ENCODE data around the gene FBXO4. TPM values are rescaled to one million over a fixed set of nuclear protein-coding genes. Genes with fewer than 3 reads are reported as not detected.
"Not testable (repeated sequence)": the region's sequence is repeated elsewhere in the genome, so short reads cannot be mapped to it uniquely, and the experiment has no call there.

Gene FBXO4
- total RNA-seq, 1 donor from 2014 or later: 14.1 TPM

DNA sequence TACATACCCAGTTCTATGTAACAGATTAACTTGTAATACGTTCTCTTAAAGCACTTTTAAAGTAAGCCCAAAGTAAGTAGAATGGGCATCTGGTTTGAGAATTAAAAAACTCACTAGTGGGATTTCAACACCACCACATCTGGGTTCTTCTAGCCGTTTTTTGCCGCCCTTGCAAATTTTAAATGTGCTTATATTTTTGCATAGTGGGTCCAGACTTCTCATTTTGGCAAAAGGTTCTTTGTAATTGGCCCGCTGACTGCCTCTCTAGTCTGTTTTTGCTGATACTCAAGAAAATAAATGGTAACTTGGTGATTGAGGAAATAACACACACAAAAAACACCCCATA lies 582 bp upstream of the FBXO4 start:
- DNase-seq: no peak

DNA sequence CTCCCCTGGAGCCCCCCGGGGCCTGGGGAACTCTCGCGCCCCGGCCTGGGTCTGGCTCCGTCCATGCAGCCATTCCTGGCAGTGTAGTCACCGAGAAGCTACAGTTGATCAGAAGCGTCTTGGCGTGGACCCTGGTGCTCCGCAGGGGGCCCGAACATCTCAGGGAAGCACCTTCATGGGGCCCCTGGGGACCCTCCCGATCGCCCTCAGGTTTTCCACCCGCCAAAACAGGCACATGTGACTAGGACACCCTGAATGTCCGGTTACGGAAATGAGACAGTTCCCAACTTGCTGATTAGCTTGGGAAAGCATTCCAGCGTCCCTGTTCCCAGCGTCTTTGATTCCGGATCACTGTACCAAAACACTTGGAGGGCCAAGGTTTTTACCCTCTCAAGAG lies 472 bp downstream of the FBXO4 start:
- DNase-seq: no peak

DNA sequence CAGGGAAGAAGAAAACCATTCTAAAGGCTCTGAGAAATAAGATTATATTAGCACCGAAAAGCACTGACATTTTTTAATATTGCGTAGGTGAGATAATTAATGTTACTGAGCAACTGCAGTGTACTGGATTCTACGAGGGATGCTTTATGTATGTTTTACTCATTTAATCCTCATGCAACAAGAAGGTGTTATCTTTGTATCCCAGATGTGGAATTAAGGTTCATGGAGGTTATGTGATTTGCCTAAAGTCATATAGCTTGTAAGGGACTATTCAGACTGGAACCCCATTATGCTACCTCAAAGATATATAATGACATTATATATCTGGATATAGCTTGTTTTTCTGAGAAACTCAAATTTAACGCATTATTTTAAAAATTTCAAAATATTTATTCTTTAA lies 2.5 kb downstream of the FBXO4 start:
- no peak for DNase-seq

DNA sequence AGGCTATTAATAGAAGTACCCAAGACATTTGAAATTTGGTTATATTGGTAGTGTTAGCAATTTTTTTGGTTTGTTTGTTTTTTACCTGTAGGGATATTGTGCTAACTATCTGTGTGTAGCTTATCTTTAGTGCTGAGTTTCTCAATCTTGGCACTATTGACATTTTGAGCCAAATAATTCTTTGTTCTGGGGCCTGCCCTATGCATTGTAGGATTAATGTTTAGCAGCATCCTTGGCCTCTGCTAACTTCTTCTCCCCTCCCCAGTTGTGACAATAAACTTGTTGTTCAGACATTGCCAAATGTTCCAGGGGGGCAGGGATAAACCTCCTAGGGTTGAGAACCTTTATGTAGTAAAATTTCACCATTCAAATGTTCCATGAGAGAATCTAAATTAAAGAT lies 4.0 kb downstream of the FBXO4 start:
- DNase-seq: no peak

DNA sequence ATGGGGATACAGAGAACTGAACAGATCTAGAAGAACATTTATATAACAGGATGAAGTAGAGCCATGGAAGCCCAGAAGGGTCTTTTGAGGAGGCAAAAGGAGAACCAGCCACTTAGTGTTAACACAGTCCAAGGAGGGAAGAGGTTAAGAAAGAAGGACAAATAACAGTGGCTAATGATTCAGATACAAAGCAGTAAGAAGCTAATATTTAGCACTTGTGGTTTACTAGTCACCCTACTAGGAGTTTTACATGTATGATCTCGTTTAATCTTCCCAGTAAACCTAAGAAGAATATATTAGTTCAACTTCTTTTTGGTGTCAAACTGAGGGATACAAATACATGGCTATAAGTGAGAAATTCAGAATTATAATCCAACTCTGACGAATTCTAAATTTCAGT lies 7.7 kb downstream of the FBXO4 start:
- DNase-seq: no peak

DNA sequence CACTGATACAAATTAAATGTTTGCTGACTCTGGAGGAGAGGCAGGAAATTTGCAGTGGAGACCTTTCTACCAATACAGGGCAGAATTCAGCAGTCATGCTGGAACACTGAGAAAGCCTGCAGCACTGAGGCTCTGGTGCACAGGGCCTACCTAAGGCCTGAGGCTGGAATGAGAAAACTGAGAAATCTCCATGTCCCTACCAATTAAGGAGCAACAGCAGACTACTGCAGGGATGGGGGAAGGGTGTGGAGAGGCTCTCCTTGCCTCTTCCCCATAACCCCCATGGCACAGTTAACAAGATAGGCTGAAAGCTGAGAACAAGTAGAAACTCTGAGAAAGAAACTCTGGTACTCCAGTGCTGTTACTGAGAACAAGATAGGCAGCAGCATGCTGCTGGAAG lies 10.5 kb downstream of the FBXO4 start:
- no peak for DNase-seq

DNA sequence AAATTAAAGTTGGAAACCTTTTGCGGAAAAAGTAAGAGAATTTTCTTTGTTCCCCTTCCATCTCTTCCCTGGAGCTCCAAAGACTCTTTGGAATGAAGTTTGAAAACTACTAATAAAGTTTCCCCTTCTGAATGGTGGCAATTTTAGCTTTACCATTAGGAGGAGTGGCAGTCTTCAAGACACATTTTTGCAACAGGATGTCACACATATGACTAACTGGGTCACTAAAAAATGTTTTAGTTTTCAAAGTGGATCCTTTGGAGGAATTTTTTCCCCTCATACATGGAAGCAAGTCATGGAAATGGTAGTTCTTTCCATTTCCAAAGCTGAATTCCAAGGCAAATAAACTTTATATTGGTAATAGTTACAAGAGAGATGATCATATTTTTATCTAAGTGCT lies 15.6 kb downstream of the FBXO4 start:
- DNase-seq: no peak

DNA sequence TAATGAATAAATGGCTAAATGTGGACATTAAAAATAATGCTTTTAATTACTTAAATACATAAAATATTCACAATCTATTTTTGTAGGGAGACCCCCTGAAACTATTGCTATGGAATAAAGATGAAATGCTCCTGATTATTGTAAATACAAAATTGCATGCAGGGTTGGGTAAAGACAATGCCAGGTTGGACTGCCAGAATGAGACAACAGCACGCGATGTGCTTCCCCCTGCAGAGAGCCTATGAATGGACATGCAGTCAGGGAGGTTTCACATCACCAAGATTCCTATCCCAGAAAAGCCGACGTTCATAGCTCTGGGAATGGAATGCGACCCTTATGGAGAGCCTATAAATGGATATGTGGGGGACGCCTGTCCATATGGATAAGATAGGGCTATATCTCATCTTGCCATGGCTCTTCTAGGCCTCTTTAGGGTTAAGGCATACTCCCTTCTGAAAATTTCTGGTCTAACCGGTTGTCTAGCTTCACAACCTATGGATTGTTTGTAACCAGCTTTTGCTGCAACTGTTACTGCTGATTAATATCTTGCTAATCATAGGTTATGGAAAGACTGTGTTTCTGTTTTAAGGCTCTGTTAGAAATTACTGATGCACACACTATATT lies 20.4 kb downstream of the FBXO4 start:
- not testable (repeated sequence) for DNase-seq

DNA sequence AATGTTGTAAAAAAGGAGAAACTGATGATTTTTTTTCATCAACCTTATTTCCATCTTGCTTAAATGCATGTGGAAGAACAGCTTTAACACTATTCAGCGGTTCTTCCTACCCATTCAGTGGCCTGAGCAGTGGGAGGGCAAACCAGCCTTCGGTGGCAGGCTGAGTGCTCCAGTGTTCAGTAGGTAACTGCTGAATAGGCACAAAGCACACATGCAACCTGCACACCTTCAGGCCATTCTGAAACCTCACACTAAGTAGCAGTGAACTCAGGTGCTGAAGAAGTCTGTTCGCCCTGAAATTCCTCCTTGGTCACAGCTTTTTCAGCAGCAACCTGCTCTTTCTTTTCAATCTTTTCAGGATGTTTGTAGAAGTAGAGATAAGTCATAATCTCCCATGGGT lies 26.1 kb downstream of the FBXO4 start:
- no peak for DNase-seq

DNA sequence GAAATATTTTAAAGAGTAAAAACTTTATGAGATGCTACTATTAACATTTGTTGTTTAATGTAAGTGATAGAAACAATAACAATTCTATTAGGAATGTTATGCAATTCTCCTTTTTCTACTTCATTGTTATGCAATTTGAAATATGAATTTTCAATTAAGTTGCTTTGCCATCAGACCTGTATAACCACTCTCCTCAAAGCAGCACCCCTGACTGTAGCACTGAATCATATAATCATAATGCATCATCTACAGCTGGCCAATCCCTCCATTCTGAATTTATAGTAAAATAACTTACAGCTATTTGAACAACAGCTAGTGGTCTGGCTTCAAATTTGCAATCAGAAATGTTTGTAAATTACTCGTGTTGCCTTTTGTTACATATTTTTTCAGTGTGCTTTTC lies 29.2 kb downstream of the FBXO4 start:
- DNase-seq: no peak

DNA sequence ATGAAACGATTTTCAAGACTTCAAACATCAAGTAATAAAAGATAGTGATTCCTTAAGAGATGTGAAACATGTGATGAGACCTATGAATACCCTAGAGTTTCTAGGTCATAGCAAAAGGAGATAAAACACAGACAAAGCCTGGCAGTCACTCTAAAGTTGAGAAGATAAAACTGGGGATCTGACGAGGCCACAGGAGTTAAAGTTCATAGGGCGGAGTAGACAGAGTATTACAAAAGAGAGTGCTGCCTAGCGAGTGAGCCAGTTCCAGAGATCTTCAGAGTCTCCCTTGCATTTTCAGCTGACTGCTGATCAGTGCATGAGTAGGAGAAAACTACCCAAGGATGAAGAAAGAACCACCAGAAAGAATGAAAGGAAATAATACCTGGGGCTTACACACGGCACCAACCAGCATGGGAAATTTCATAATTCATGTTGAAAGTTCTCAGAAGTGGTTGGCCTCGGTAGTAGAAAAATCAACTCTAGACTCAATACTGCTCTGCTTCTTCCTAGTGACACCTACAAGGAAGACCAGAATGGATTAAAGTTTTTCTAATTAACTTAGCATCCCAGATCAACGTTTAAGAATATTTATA lies 30.4 kb downstream of the FBXO4 start:
- DNase-seq: no peak

DNA sequence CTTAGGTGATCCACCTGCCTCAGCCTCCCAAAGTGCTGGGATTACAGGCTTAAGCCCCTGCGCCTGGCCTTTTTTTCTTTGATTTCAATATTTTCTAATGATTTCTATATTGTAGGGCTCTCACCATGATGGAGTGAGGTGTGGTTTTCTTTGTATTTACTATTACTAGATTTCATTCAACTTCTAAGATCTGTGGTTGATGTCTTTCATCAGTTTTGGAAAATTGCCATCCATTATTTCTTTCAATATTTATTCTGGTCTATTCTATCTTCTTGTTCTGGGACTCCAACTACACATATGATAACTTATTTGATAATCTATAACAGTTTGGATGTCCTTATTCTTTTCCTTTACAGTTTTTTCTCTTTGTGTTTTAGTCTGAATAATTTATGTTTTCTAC lies 31.9 kb downstream of the FBXO4 start:
- DNase-seq: no peak

DNA sequence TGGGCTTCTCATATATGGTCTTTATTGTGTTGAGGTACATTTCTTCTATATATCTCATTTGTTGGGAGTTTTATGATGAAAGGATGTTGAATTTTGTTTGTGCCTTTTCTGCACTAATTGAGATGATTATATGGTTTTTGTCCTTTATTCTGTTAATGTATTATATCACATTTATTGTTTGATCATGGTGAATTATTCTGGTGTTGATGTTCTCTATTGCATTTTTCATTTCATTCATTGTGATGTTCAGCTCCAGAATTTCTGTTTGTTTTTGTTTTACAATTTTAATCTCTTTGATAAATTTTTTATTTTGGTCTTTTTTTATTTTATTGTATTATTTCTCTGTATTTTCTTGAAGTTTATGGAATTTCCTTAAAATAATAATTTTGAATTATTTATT lies 35.4 kb downstream of the FBXO4 start:
- DNase-seq: no peak

DNA sequence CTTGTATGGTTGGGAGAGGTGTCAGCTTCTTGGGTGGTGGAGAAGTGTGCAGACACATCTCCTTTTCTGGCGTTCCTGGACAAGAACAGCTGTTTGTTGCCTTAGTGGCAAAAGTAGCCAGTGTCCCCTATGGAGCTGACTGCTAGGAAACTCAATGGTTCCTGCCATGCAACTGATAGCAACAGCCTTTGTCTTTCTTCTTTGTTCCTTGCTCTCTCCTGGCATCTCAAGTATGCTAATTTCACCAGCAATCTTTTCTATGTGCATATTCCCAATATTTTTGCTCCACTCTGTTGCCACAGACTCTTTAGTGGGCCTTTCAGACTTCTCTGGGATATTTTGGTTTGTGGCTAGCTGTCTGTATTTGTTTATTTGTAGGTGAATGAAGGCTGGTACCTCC lies 36.7 kb downstream of the FBXO4 start:
- DNase-seq: no peak

DNA sequence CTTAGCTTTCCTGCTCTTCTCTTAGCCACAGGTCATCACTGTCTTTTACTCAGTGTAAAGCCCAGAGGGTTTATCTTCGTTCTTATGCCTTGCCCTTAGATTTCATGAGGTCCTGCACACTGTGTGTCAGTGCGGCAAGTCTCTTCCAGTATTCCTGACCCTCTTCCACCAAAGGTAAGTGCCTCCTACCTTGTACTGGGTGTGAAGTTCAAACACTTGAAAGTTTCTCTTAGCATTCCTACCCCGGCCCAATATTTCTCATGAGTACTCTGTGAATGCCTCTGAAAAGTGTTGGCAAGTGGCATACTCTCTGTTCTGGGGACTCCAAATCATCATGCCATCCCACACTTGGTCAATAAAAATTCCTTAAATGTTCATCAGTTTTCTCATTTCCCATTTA lies 37.4 kb downstream of the FBXO4 start:
- no peak for DNase-seq

DNA sequence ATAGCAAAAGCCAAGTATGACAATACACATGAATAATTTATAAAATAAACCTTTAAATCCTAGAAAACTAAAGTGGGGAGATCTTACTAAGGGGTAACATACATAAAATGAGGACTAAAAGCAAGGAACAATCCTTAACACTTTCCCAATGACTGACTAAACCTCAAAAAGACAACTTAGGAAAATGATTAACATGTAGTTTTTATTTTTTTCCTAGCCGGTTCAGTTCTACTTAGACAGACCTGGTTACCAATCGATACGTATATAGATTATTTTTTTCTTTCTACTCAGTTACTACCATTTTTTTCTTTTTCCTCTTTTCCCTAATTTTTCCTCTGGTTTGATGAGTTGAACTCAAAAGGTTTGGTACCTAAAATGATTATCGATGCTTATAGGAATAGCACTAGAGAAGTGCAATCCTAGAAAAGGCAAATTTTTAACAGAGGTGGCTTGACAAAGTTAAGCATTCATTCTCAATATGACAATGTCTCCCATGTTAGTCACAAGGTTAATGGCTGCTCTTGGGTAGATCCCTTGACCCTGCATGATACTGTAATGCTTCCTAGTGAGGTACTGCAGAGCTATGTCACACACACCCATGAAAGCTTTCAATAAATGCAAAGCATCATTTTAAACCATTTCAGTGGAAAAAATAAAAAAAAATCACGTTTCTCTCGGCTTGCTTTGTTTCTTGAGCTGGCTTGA lies 41.5 kb downstream of the FBXO4 start:
- no peak for DNase-seq

DNA sequence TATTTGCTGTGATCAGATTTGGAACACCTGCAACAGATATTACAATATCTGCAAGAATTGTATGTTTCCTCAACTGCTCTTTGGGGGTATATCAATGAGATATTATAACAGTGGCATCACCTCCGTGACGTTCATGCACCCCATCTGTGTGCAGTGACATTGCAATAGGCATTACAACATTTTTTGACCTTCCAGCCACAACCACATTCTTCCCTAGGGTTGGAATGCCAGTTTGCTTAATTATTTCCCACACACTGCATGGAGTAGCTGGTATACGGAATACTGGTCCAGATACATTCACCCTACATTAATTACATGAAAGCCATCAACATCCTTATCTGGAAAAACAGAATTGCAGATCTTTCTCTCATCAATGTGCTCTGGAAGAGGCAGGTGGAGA lies 42.3 kb downstream of the FBXO4 start:
- no peak for DNase-seq

DNA sequence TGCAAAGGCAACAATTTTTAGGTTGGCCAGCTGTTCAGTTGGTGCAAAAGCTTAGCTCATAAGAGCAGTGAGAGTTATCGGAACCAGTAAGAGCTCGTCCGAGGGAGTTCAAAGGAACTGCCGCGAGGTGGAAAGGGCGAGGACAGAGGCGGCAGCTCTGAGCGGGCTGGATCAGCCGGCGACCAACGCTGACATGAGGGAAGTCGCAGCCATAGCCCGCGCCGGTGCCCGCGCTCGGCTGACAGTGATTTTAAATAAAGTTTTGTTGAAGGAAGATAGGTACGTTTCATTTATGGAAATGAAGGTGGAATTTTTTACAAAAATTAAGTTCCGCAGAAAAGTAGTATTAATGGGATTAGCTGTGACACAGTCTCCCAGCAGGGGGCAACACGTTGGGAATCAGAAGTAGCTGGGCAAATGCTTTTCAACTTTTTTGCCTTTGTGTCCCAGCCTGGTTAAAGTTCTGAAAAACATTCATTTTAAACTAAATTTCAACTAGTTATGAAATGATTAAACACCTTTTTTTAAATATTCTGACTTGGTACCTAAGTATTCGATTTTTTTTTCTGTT lies 43.2 kb downstream of the FBXO4 start:
- no peak for DNase-seq

DNA sequence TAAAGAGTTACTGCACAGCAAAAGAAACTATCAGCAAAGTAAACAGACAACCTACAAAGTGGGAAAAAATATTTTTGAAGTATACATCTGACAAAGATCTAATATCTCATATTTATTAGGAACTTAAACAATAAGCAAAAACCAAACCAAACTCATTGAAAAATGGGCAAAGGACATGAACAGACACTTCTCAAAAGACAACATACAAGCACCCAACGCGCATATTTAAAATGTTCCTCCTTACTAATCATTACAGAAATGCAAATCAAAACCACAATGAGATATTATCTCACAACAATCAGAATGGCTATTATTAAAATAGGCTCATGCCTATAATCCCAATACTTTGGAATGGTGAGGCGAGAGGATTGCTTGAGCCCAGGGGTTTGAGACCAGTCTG lies 48.0 kb downstream of the FBXO4 start:
- DNase-seq: no peak

DNA sequence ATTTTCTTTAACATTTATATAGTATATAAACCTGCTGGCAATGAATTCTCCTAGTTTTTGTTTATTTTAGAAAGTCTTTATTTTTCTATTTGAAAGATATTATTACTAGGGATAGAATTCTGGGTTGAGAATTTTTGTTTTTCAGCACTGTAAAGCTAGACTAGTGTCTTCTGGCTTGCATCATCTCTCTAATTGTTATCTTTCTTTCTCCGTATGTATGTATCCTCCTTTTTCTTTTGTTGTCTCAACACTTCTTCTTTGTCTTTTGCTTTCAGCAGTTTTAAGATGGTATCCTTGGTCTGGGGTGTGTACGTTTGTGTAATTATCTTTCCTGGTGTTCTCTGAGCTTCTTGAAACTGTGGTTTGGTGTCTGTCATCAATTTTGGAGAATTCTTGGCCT lies 48.8 kb downstream of the FBXO4 start:
- DNase-seq: no peak

DNA sequence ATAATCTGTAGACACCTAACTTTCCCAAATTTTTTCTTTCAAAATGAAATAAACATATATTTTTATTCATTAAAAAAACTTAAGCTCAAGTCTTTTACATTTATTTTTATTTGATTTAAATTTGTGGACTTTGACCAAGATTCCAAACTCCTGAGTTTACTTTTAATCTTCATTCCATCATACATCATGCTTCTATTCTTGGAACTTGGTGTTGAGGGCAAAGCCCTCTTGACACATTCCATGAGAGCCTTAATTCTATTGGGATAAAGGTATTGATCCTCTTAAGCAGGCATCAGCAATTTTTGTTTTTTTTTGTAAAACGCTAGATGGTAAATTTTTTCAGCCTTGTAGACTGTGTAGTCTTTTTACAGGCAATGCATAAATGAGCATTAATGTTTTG lies 53.6 kb downstream of the FBXO4 start:
- no peak for DNase-seq

DNA sequence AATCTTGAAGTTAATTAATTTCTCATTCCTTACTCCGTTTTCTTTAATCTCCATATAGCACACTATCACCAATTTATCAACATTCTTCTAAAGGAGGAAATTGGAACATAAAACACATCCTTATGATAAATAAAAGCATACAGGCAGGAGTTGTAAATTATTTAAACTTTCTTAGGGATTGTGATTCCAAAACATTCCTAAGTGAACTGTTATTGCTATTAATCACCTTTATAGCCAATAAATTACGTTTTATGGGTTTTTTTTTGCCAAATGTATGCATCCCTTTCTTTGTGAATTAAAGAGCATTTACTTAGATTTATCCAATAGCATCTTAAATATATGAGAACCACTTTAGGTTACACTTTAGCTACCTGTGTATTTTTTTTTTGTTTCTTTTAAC lies 55.3 kb downstream of the FBXO4 start:
- DNase-seq: no peak

DNA sequence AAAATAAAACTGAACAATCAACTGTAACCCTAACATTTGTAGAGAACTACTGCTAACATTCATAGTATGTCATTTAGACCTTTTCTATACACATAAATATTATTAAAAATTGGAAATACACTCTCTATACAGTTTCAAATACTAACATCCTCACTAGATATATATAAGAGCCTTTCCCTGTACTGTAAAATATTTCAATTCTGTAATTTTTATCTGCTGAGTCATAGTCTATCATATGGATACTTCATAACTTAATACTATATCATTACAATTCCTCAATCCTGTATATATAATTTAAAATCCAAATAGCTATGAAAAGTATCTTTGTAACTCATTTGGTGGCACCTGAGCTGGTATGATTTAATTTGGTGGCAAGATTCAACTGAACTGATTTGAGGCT lies 55.8 kb downstream of the FBXO4 start:
- DNase-seq: no peak

DNA sequence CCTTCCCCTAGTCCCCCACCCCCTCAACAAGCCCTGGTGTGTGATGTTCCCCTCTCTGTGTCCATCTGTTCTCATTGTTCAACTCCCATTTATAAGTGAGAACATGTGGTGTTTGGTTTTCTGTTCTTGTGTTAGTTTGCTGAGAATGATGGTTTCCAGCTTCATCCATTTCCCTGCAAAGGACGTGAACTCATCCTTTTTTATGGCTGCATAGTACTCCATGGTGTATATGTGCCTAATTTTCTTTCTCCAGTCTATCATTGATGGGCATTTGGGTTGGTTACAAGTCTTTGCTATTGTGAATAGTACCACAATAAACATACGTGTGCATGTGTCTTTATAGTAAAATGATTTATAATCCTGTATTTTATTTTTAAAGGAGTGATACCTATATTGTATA lies 57.8 kb downstream of the FBXO4 start:
- not testable (repeated sequence) for DNase-seq

Data from skin of body (tissue), 2 donors.